Lower lobe of right lung (tissue), 2 donors: ENCODE results near the gene ARHGAP1. TPM values are rescaled to one million over a fixed set of nuclear protein-coding genes. Genes with fewer than 3 reads are reported as not detected.

Experiments
- ATAC-seq, 2 donors: fragments of 200-7000 bp; cut with Tn5 transposase; one replicate each; pipeline ENCODE4 v1.9.1; 2020 to 2022; ENCODE audit warnings: mild to moderate bottlenecking in 2 of 2, moderate library complexity in 2 of 2
- DNase-seq: peaks from one replicate; pipeline ENCODE4 v3.0.0-alpha.2; 2020
- H3K27ac ChIP-seq: fragments of 200-600 bp; one replicate; pipeline ENCODE4 v1.8.0; 2022
- H3K27me3 ChIP-seq: fragments of 200-600 bp; one replicate; pipeline ENCODE4 v1.8.0; 2022; ENCODE audit warnings: low read depth
- H3K36me3 ChIP-seq: fragments of 200-600 bp; one replicate; pipeline ENCODE4 v1.8.0; 2022; ENCODE audit warnings: mild to moderate bottlenecking
- H3K4me1 ChIP-seq: fragments of 200-600 bp; one replicate; pipeline ENCODE4 v1.8.0; 2022
- H3K4me3 ChIP-seq: fragments of 200-600 bp; one replicate; pipeline ENCODE4 v1.8.0; 2022; ENCODE audit warnings: mild to moderate bottlenecking
- H3K9me3 ChIP-seq: fragments of 200-600 bp; one replicate; pipeline ENCODE4 v1.8.0; 2022
- CTCF ChIP-seq: fragments of 200-600 bp; IDR thresholded peaks from one replicate; pipeline ENCODE4 v1.8.0; 2022; ENCODE audit warnings: antibody characterized with exemption, mild to moderate bottlenecking
- intact Hi-C: fragments of 100-400 bp; cut with DNase I; formaldehyde crosslinking; loops from one replicate; pipeline ENCODE4 v1.11.0; 2022
- total RNA-seq: library from RNA; stranded (reverse); fragmentation: NEBNext Ultra II Directional; extraction: Animal tissue kit (Norgen Biotek cat#: 25700); gene quantifications from one replicate; pipeline ENCODE4 v1.2.1, GENCODE V29; 2021
- donor health status: DM: no; HTN: yes; CAD: no; lungs with severe emphysema.

Gene ARHGAP1
- total RNA-seq, 1 donor from 2014 or later: 67.4 TPM

DNA sequence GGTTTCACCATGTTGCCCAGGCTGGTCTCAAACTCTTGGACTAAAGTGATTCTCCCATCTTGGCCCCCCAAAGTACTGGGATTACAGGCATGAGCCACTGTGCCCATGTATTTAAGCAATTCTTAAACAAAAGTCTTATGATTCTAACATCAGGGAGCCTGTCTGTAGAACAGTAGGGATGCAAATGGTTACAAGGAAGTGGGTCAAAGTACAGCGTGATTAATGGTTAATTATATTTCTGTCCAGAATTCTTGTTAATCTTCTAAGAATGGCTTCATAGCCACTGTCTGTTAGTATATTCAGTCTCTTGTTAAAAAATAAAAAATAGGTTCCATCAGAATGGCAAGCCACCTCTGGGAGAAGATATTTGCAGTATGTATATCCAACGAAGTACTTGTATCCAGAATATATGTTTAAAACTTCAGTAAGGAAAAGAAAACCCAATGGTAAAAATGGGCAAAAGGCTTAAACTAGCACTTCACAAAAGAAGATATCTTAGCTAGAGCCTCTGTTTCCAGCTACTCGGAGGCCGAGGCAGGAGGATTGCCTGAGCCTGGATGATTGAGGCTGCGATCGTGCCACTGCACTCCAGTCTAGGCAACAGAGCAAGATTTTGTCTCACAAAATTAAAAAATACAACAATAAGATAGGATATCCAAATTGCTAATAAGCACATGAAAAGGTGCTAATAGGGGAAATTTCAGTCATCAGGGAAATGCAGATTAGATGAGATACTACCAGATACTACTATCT is 60.2 kb downstream of the ARHGAP1 start:
- Histone ChIP-seq H3K9me3 (no peaks in the 10 kb centered on the region), H3K27ac (no peak overlapping the region), H3K27me3 (no peaks in the 10 kb centered on the region), H3K36me3 (peaks cover 56% of the 10 kb centered on the region), H3K4me1 (no peaks in the 10 kb centered on the region), H3K4me3 (no peak overlapping the region)
- intact Hi-C loops: no loop called here
- DNase-seq (no peak), ATAC-seq (no peak)
- TF ChIP-seq CTCF: no peak

GRCh38 chr11:46639197-46639839 is 61.1 kb downstream of the ARHGAP1 start:
- Histone ChIP-seq H3K36me3 (peaks cover 47% of the 10 kb centered on the region), H3K27ac (no peak overlapping the region), H3K4me1 (no peaks in the 10 kb centered on the region), H3K4me3 (no peak overlapping the region), H3K27me3 (no peaks in the 10 kb centered on the region), H3K9me3 (no peaks in the 10 kb centered on the region)
- TF ChIP-seq CTCF: no peak
- no peak for DNase-seq
- intact Hi-C loops: no loop called here
- no peak for ATAC-seq

DNA sequence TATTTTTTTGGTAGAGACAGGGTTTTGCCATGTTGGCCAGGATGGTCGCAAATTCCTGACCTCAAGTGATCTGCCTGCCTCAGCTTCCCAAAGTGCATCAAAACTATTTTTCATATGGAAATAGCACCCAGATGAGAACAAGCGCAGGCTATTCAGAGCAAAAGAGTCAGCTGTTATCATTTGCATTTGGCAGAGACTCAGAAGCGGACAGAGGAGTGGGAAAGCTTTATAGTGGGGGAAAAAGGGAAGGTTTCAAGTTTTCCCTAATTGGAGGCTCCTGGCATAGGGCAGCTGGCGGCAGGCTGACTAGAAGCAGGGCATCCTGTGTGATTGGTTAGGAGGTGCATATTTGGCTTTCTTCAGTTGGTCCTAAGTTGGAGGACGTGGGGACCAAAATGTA is 62.9 kb downstream of the ARHGAP1 start:
- intact Hi-C loops: no loop called here
- no peak for TF ChIP-seq CTCF
- H3K27ac ChIP-seq: no peak overlapping the region
- DNase-seq (no peak), ATAC-seq (no peak)
- no peaks in the 10 kb centered on the region for H3K4me1 ChIP-seq
- H3K36me3 ChIP-seq: peaks cover 44% of the 10 kb centered on the region
- H3K9me3 ChIP-seq: no peaks in the 10 kb centered on the region
- no peak overlapping the region for H3K4me3 ChIP-seq
- H3K27me3 ChIP-seq: no peaks in the 10 kb centered on the region

- DNase-seq (no peak), ATAC-seq (no peak)
- no peaks in the 10 kb centered on the region for H3K4me1 ChIP-seq
- no peak for TF ChIP-seq CTCF
- H3K27me3 ChIP-seq: no peaks in the 10 kb centered on the region
- no peak overlapping the region for H3K27ac ChIP-seq
- H3K9me3 ChIP-seq: no peaks in the 10 kb centered on the region
- intact Hi-C loops: no loop called here
- peaks cover 50% of the 10 kb centered on the region for H3K36me3 ChIP-seq
- H3K4me3 ChIP-seq: no peak overlapping the region
These were observed 64.8 kb downstream of the ARHGAP1 start for GRCh38 chr11:46635557-46636139.

DNA sequence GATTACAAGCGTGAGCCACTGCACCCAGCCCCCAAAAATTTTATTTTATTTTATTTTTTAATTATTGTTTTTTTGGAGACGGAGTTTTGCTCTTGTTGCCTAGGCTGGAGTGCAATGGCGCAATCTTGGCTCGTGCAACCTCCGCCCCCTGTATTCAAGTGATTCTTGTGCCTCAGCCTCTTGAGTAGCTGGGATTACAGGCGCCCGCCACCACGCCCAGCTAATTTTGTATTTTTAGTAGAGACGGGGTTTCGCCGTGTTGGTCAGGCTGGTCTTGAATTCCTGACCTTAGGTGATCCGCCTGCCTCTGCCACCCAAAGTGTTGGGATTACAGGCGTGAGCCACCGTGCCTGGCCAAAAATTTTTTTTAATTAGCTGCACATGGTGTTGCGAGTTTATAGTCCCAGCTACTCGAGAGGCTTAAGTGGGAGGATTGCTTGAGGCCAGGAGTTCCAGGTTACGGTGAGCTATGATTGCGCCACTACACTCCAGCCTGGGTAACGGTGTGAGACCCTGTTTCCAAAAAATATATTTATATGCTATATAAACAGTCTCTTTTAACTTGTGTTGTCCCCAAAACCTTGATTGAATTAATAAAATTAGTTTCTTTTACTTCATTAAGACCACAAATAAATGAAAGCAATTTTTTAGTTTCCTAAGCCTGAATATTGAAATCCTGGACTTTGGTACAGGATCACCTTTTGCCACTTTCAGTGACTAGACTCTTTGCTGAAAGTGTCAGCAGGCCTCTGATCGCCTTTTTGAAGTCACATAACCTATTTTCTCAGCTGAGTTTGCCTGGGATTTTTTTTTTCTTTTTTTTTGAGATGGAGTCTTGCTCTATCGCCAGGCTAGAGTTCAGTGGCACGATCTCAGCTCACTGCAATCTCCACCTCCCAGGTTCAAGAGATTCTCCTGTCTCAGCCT is 66.9 kb downstream of the ARHGAP1 start:
- Histone ChIP-seq H3K4me3 (no peak overlapping the region), H3K27ac (no peak overlapping the region), H3K27me3 (no peaks in the 10 kb centered on the region), H3K9me3 (no peaks in the 10 kb centered on the region), H3K36me3 (peaks cover 56% of the 10 kb centered on the region), H3K4me1 (no peaks in the 10 kb centered on the region)
- TF ChIP-seq CTCF: no peak
- intact Hi-C loops: no loop called here
- ATAC-seq: peak; percentile 43 to 59
- DNase-seq: peak; percentile 55
